OCI-LY7 (cell line): ENCODE measurements around the gene PPP1R37. TPM values are rescaled to one million over a fixed set of nuclear protein-coding genes. Genes with fewer than 3 reads are reported as not detected.
A peak's percentile ranks its signal among the peaks of the same experiment; 100 is the strongest.

Experiments
- BruUV-seq: library from RNA; stranded (reverse); fragments of 400-500 nt; replicated peaks from 2 replicates; lab custom pipeline; 2021; lab: Mats Ljungman, UMichigan
- CTCF ChIA-PET: fragments of 300-600 bp; sonication (Branson Sonifier 250); formaldehyde crosslinking; loops from one replicate; lab custom pipeline; 2022; ENCODE audit warnings: antibody characterized with exemption; ENCODE audit not compliant: unreplicated experiment; lab: Charles Lee
- POLR2A ChIA-PET: fragments of 300-600 bp; sonication (Branson Sonifier 250); formaldehyde crosslinking; loops from one replicate; lab custom pipeline; 2022; ENCODE audit warnings: antibody characterized with exemption; lab: Charles Lee
- DNase-seq: peaks from one replicate; pipeline ENCODE4 v3.0.0-alpha.2; 2015; ENCODE audit warnings: low spot score
- H2AFZ ChIP-seq: fragments of 200-600 bp; sonication (generic), shearing (Covaris generic); 2 replicates; pipeline ENCODE4 v1.6.1; 2014; ENCODE audit warnings: mild to moderate bottlenecking, antibody characterized with exemption, low read length, moderate library complexity
- H3K27ac ChIP-seq: fragments of 200-600 bp; sonication (generic); 2 replicates; pipeline ENCODE4 v1.5.1; 2014; ENCODE audit warnings: mixed run types, low read depth, mild to moderate bottlenecking, moderate library complexity, low read length, inconsistent platforms; ENCODE audit not compliant: poor library complexity, severe bottlenecking
- H3K36me3 ChIP-seq: fragments of 200-600 bp; sonication (generic); 2 replicates; pipeline ENCODE4 v1.6.1; 2014; ENCODE audit warnings: mild to moderate bottlenecking, antibody characterized with exemption, low read length, moderate library complexity, mixed read lengths; ENCODE audit not compliant: insufficient read depth
- H3K4me1 ChIP-seq: fragments of 200-600 bp; sonication (generic); 2 replicates; pipeline ENCODE4 v1.5.1; 2014; ENCODE audit warnings: mild to moderate bottlenecking, low read length; ENCODE audit not compliant: insufficient read depth, poor library complexity, severe bottlenecking
- H3K4me2 ChIP-seq: fragments of 200-600 bp; sonication (generic); 2 replicates; pipeline ENCODE4 v1.6.1; 2014; ENCODE audit warnings: mild to moderate bottlenecking, low read length
- H3K4me3 ChIP-seq: fragments of 200-600 bp; sonication (generic); 2 replicates; pipeline ENCODE4 v1.5.1; 2014; ENCODE audit warnings: mild to moderate bottlenecking, low read depth, low read length; ENCODE audit not compliant: poor library complexity, severe bottlenecking
- H3K79me2 ChIP-seq: fragments of 200-600 bp; sonication (generic); 2 replicates; pipeline ENCODE4 v1.6.1; 2016; ENCODE audit warnings: low read depth, mild to moderate bottlenecking, low read length, moderate library complexity, mixed read lengths; ENCODE audit not compliant: insufficient read depth
- H3K9me2 ChIP-seq: fragments of 200-600 bp; sonication (generic); 2 replicates; pipeline ENCODE4 v1.6.1; 2016; ENCODE audit warnings: mild to moderate bottlenecking, low read length, mixed read lengths; ENCODE audit not compliant: insufficient read depth
- H3K9me3 ChIP-seq: fragments of 200-600 bp; sonication (generic); 2 replicates; pipeline ENCODE4 v1.6.1; 2014; ENCODE audit warnings: mild to moderate bottlenecking, mixed run types, low read length, mixed read lengths
- H4K20me1 ChIP-seq: fragments of 200-600 bp; sonication (generic); 2 replicates; pipeline ENCODE4 v1.6.1; 2014; ENCODE audit warnings: mild to moderate bottlenecking, antibody characterized with exemption, low read length, moderate library complexity, mixed read lengths; ENCODE audit not compliant: insufficient read depth
- CTCF ChIP-seq: fragments of 200-600 bp; sonication (generic); conservative IDR thresholded peaks from 2 replicates; pipeline ENCODE4 v1.5.1; 2014; ENCODE audit warnings: mild to moderate bottlenecking, antibody characterized with exemption, low read length, moderate library complexity, mixed read lengths
- EZH2phosphoT487 ChIP-seq: fragments of 200-600 bp; sonication (generic); IDR thresholded peaks from 2 replicates; pipeline ENCODE4 v1.6.1; 2018; ENCODE audit warnings: low read depth, borderline replicate concordance, mild to moderate bottlenecking, mixed run types, antibody characterized with exemption, low read length, moderate library complexity, mixed read lengths
- intact Hi-C: fragments of 100-400 bp; cut with micrococcal nuclease; formaldehyde crosslinking; loops from one replicate; pipeline ENCODE4 v1.10.0; 2022; ENCODE audit not compliant: unreplicated experiment
- total RNA-seq, 2 experiments: library from RNA; depleted of rRNA in 1 of 2; stranded (reverse); fragments of >200 nt in 1 of 2; shearing (Covaris generic) in 1 of 2; gene quantifications; 2 replicates each; pipeline ENCODE4 v1.2.3, GENCODE V29; 2014 to 2022

PPP1R37 gene
- total RNA-seq, 2 experiments from 2014 or later: 24.7 to 48.6 TPM

- peaks cover 33% of the 10 kb centered on the region for H3K4me1 ChIP-seq
- 0 out of 2 replicates have a peak, but pooled peaks cover 2% of the 10 kb centered on the region for H3K36me3 ChIP-seq
- no peaks in the 10 kb centered on the region for H3K9me2 ChIP-seq
- peaks cover 23% of the 10 kb centered on the region for H3K79me2 ChIP-seq
- TF ChIP-seq CTCF: no peak
- POLR2A ChIA-PET: interaction anchor here (0.7 kb wide), 1 partner anchor 30 kb away, joined by 3 read pairs; no protein-coding TSS in a partner anchor
- H3K27ac ChIP-seq: no peak overlapping the region
- intact Hi-C loops: loop anchor here (5.0 kb wide), 1 partner anchor 83 kb away; the partner anchor contains the start of gene PPP1R37
- no peaks in the 10 kb centered on the region for H4K20me1 ChIP-seq
- BruUV-seq: no TSS peak
- no peak overlapping the region for H2AFZ ChIP-seq
- H3K9me3 ChIP-seq: no peaks in the 10 kb centered on the region
- DNase-seq: no peak
- no peak overlapping the region for H3K4me3 ChIP-seq
- H3K4me2 ChIP-seq: no peak overlapping the region
- CTCF ChIA-PET: no interaction called here
Observed at GRCh38 chr19:45175515-45176345, 82.8 kb downstream of the PPP1R37 start.

GRCh38 chr19:45177817-45178261 lies 84.9 kb downstream of the PPP1R37 start, which contains the start of gene TRAPPC6A:
TSS of gene TRAPPC6A (minus strand) at chr19:45178237. CDS start at chr19:45178218, 19 bp downstream.
- 0 out of 2 replicates have a peak, but pooled peaks cover 8% of the 10 kb centered on the region for H3K36me3 ChIP-seq
- TSS peak; percentile 97 for BruUV-seq
- CTCF ChIA-PET: interaction anchor here (0.6 to 0.8 kb wide), 2 partner anchors 25 to 113 kb away, joined by 3 read pairs; no protein-coding TSS in a partner anchor
- no peaks in the 10 kb centered on the region for H3K9me3 ChIP-seq
- H3K4me2 ChIP-seq: peak within 1 kb of the TSS; percentile 75
- peak within 1 kb of the TSS; percentile 66 for H3K27ac ChIP-seq
- peak within 1 kb of the TSS; percentile 88 for H3K4me3 ChIP-seq
- no peaks in the 10 kb centered on the region for H4K20me1 ChIP-seq
- H3K9me2 ChIP-seq: no peaks in the 10 kb centered on the region
- no peak for TF ChIP-seq CTCF
- no peak for TF ChIP-seq EZH2phosphoT487
- DNase-seq: no peak
- POLR2A ChIA-PET: interaction anchor here (0.6 to 2.4 kb wide), 7 partner anchors 11 to 1243 kb away, joined by 3 to 15 read pairs (median 3); partner anchors contain the start of gene ZNF45
- intact Hi-C loops: loop anchor here (1.0 to 5.0 kb wide), 4 partner anchors 41 to 162 kb away; partner anchors contain the start of genes GEMIN7 and PPP1R37
- H3K79me2 ChIP-seq: peaks cover 32% of the 10 kb centered on the region
- H3K4me1 ChIP-seq: peaks cover 25% of the 10 kb centered on the region
- peak within 1 kb of the TSS; percentile 72 for H2AFZ ChIP-seq
